ENCODE data around the gene MYMK. TPM values are rescaled to one million over a fixed set of nuclear protein-coding genes. Genes with fewer than 3 reads are reported as not detected.

Gene MYMK
- total and polyA plus RNA-seq, 3 donors from 2014 or later, result 0.87 TPM; not detected in 2

DNA sequence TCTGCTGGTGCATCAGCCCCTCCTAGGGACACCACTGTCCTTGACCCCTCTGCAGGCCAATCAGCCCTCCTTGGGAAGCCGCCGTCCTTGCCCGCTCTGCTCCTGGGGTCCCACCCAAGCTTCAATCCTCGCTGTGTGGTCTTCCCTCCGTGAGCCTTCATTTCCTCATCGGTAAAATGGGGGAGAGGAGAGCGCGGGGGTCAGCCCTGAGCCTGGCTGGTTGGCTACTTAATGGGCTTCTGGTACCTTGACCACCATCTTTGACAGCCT is 33.2 kb downstream of the MYMK start:
- no peak for TF ChIP-seq POLR2A (IDR thresholded peaks at IDR 0.05)
- TF ChIP-seq, protein P1, sequence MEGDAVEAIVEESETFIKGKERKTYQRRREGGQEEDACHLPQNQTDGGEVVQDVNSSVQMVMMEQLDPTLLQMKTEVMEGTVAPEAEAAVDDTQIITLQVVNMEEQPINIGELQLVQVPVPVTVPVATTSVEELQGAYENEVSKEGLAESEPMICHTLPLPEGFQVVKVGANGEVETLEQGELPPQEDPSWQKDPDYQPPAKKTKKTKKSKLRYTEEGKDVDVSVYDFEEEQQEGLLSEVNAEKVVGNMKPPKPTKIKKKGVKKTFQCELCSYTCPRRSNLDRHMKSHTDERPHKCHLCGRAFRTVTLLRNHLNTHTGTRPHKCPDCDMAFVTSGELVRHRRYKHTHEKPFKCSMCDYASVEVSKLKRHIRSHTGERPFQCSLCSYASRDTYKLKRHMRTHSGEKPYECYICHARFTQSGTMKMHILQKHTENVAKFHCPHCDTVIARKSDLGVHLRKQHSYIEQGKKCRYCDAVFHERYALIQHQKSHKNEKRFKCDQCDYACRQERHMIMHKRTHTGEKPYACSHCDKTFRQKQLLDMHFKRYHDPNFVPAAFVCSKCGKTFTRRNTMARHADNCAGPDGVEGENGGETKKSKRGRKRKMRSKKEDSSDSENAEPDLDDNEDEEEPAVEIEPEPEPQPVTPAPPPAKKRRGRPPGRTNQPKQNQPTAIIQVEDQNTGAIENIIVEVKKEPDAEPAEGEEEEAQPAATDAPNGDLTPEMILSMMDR (IDR thresholded peaks at IDR 0.05), result no peak
- H3K27me3 ChIP-seq, result no peaks in the 10 kb centered on the region
- WGBS, 2 donors, result 66 to 78% methylated on average over 8 of the region's 8 CpGs
- no peak overlapping the region for H3K4me3 ChIP-seq
- H3K9me3 ChIP-seq, result no peaks in the 10 kb centered on the region
- DNase-seq, result no peak
- peaks cover 43% of the 10 kb centered on the region for H3K4me1 ChIP-seq
- intact Hi-C loops (cut with DNase I; ENCODE audit: low total_unique reads), result no loop called here
- no peaks in the 10 kb centered on the region for H3K36me3 ChIP-seq (ENCODE audit: low read depth, missing control alignments)
- H3K27ac ChIP-seq, result peak overlapping the region in 1 of 2 donors; percentile 56

DNA sequence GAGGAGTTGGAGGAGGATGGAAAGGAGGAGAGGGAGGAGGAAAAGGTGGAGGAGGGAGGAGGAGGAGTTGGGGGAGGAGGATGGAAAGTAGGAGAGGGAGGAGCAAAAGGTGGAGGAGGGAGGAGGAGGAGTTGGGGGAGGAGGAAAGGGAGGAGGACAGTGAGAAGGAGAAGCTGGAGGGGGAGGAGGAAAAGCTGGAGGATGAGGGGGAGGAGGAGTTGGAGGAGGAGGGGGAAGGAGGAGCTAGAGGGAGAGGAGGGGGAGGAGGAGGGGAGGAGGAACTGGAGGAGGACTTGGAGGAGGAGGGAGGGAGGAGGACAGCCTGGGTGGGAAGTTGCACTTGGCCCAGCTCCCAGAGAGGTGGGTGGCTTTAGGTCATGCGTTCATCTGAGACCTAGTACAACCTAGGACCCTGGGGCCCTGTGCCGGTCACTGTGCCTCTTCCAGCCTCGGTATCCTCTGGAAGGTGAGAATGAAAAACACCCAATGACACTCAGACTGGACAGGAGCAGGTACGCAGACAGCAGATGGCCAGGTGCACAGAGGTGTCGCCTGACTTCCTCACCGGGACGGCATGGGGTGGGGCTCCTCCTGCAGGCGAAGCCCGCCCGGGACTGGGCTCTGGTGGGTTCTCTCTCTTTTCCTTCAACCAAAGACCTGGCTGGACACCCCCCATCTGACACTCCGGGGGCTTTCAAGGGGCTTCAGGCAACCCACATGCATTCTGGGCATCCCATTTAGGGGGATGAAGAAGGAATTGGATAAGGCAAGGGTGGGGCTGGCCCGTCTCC is 33.7 kb downstream of the MYMK start:
- intact Hi-C loops (cut with DNase I; ENCODE audit: low total_unique reads), result no loop called here
- Histone ChIP-seq H3K27me3 (no peaks in the 10 kb centered on the region), H3K36me3 (ENCODE audit: low read depth, missing control alignments) (no peaks in the 10 kb centered on the region), H3K4me3 (no peak overlapping the region), H3K4me1 (peaks cover 41% of the 10 kb centered on the region), H3K9me3 (no peaks in the 10 kb centered on the region), H3K27ac (peak overlapping the region in 1 of 2 donors; percentile 56)
- 76 to 86% methylated on average over 4 to 12 of the region's 12 CpGs for WGBS, 2 donors
- no peak for DNase-seq
- TF ChIP-seq, protein P1 (IDR thresholded peaks at IDR 0.05), result no peak
- no peak for TF ChIP-seq POLR2A (IDR thresholded peaks at IDR 0.05)

DNA sequence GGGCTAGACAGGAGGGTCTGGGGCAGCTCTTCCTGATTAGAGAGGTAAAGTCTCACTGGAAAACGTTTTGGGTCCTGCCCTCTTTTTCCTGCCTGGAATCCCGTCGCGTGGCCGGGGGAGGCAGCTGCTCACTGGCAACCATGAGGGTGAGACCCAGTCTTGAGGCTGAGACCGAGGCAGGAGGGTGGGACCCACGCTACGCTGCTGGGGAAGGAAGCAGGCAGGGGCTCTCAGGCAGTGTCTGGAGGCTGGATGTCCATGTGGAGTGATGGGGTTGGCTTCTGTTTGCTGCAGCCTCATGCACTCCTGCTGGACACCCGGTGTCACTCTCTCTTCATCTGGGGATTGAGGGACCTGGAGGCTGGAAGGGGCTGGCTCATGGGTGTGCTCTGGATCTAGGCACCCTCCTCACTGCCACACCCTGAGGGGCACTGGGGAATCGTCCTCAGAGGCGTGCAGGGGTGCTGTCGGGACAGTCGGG is 34.5 kb downstream of the MYMK start:
- no peaks in the 10 kb centered on the region for H3K27me3 ChIP-seq
- no peaks in the 10 kb centered on the region for H3K9me3 ChIP-seq
- DNase-seq, result no peak
- WGBS, 2 donors, result 85 to 89% methylated on average over 13 of the region's 13 CpGs
- H3K4me3 ChIP-seq, result no peak overlapping the region
- peaks cover 40% of the 10 kb centered on the region for H3K4me1 ChIP-seq
- H3K36me3 ChIP-seq (ENCODE audit: low read depth, missing control alignments), result no peaks in the 10 kb centered on the region
- TF ChIP-seq, protein P1 (IDR thresholded peaks at IDR 0.05), result no peak
- H3K27ac ChIP-seq, result no peak overlapping the region
- intact Hi-C loops (cut with DNase I; ENCODE audit: low total_unique reads), result no loop called here

DNA sequence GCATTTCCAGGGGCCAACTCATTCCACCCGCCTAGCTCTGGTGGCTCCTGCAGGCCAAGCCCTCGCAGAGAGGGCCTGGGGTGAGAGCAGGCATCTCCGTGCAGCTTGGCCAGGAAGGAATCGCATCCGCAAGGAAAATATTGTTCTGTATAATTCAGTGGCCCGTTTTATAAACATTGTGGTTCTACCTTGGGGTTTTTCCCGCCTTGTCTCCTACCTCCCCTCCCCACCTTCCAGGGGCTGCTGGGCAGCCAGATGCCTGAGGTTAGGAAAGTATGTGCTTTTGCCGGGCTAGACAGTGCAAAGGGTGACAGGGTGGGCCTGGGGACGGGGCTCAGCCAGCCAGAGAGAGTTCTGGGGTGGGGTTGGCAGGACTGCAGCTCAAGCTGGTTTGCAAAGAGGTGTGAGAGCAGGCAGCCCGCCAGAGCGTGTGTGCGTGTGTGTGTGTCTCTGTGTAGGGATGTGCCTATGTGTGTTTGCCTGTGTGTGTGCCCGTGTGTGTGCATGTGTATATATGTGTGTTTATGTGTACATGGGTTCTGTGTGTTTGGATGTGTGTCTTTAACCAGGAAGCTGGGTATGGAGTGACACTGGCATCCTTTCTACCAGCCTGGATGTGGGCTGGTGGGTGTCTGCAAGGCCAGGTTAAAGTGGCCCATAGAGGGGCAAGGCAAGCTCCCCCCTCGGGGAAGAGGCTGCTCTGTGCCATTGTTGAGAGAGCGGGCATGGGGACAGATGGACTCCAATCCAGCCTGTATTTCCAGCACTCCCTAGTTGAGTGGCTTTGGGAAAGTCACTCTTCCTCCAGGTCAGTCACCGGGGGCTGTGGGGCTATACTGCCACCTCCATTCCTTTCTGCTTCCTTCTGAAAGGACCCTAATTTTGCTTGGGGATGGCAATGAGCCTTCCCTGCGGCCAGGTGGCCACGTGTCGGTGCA is 35.2 kb downstream of the MYMK start:
- 93 to 98% methylated on average over 16 to 19 of the region's 19 CpGs for WGBS, 2 donors
- H3K9me3 ChIP-seq, result no peaks in the 10 kb centered on the region
- H3K27ac ChIP-seq, result no peak overlapping the region
- no peaks in the 10 kb centered on the region for H3K36me3 ChIP-seq (ENCODE audit: low read depth, missing control alignments)
- H3K27me3 ChIP-seq, result no peaks in the 10 kb centered on the region
- intact Hi-C loops (cut with DNase I; ENCODE audit: low total_unique reads), result no loop called here
- H3K4me3 ChIP-seq, result no peak overlapping the region
- no peak for TF ChIP-seq POLR2A (IDR thresholded peaks at IDR 0.05)
- TF ChIP-seq, protein P1 (IDR thresholded peaks at IDR 0.05), result no peak
- no peak for DNase-seq
- peaks cover 35% of the 10 kb centered on the region for H3K4me1 ChIP-seq
